Astrocyte (in vitro differentiated cells and primary cell): ENCODE data around the gene CIART. TPM values are rescaled to one million over a fixed set of nuclear protein-coding genes. Genes with fewer than 3 reads are reported as not detected.

Experiments
- DNase-seq: peaks from one replicate; pipeline ENCODE4 v3.0.0-alpha.2; 2010; ENCODE audit warnings: low read depth
- FAIRE-seq: peaks from 2 replicates; lab custom pipeline; 2011; peaks lifted over from hg19 to GRCh38; lab: Jason Lieb, UNC
- H2AFZ ChIP-seq: 2 replicates; pipeline ENCODE4 v1.6.0; 2012; ENCODE audit warnings: low read depth, low read length, inconsistent platforms
- H3K27ac ChIP-seq: 2 replicates; pipeline ENCODE4 v1.5.1; 2011; ENCODE audit warnings: low read depth, low read length, inconsistent platforms
- H3K27me3 ChIP-seq: 2 replicates; pipeline ENCODE4 v1.6.0; 2011; ENCODE audit warnings: low read length, inconsistent platforms; ENCODE audit not compliant: insufficient read depth
- H3K36me3 ChIP-seq: 2 replicates; pipeline ENCODE4 v1.5.1; 2011; ENCODE audit warnings: low read length, inconsistent platforms; ENCODE audit not compliant: insufficient read depth
- H3K4me1 ChIP-seq: 2 replicates; pipeline ENCODE4 v1.5.1; 2011; ENCODE audit warnings: low read length, inconsistent platforms; ENCODE audit not compliant: insufficient read depth
- H3K4me2 ChIP-seq: 2 replicates; pipeline ENCODE4 v1.6.0; 2012; ENCODE audit warnings: low read length, inconsistent platforms
- H3K4me3 ChIP-seq: 2 replicates; pipeline ENCODE4 v1.5.1; 2011; ENCODE audit warnings: low read depth, mild to moderate bottlenecking, low read length, inconsistent platforms; ENCODE audit not compliant: insufficient read depth
- H3K79me2 ChIP-seq: 2 replicates; pipeline ENCODE4 v1.6.0; 2012; ENCODE audit warnings: mild to moderate bottlenecking, low read length, inconsistent platforms; ENCODE audit not compliant: insufficient read depth
- H3K9ac ChIP-seq: 2 replicates; pipeline ENCODE4 v1.6.0; 2012; ENCODE audit warnings: mild to moderate bottlenecking, low read length, inconsistent platforms
- H3K9me3 ChIP-seq: 2 replicates; pipeline ENCODE4 v1.5.1; 2012; ENCODE audit warnings: low read depth, mild to moderate bottlenecking, low read length, inconsistent platforms; ENCODE audit not compliant: insufficient read depth
- H4K20me1 ChIP-seq: 2 replicates; pipeline ENCODE4 v1.6.0; 2012; ENCODE audit warnings: low read length, inconsistent platforms; ENCODE audit not compliant: insufficient read depth
- H3K27ac Mint-ChIP-seq: one replicate; pipeline ENCODE4 v1.8.0; 2021; ENCODE audit warnings: mild to moderate bottlenecking, mixed read lengths; ENCODE audit not compliant: unreplicated experiment
- H3K27me3 Mint-ChIP-seq: one replicate; pipeline ENCODE4 v1.8.0; 2021; ENCODE audit warnings: low read depth, mixed read lengths; ENCODE audit not compliant: unreplicated experiment
- H3K36me3 Mint-ChIP-seq: one replicate; pipeline ENCODE4 v1.8.0; 2021; ENCODE audit warnings: low read depth, mixed read lengths; ENCODE audit not compliant: unreplicated experiment
- H3K4me1 Mint-ChIP-seq: one replicate; pipeline ENCODE4 v1.8.0; 2021; ENCODE audit warnings: low read depth, mixed read lengths; ENCODE audit not compliant: unreplicated experiment
- H3K4me3 Mint-ChIP-seq: one replicate; pipeline ENCODE4 v1.8.0; 2021; ENCODE audit warnings: mild to moderate bottlenecking, moderate library complexity, mixed read lengths; ENCODE audit not compliant: unreplicated experiment
- H3K9me3 Mint-ChIP-seq: one replicate; pipeline ENCODE4 v1.8.0; 2021; ENCODE audit warnings: mild to moderate bottlenecking, mixed read lengths; ENCODE audit not compliant: unreplicated experiment
- EZH2 ChIP-seq: IDR thresholded peaks from 2 replicates; pipeline ENCODE4 v1.6.1; 2012; ENCODE audit warnings: mild to moderate bottlenecking, low read length, inconsistent platforms; ENCODE audit not compliant: insufficient read depth
- total RNA-seq: library from RNA; stranded (reverse); gene quantifications from 2 replicates; pipeline ENCODE4 v1.2.1, GENCODE V29; 2021
- TF ChIP-seq, protein P1 (sequence below): IDR thresholded peaks from 2 replicates; pipeline ENCODE4 v1.5.1; 2011; ENCODE audit warnings: low read depth, mild to moderate bottlenecking, inconsistent platforms, low read length, moderate library complexity; ENCODE audit not compliant: insufficient read depth

CIART gene
- total RNA-seq, 1 donor from 2014 or later, result 4.8 TPM

DNA sequence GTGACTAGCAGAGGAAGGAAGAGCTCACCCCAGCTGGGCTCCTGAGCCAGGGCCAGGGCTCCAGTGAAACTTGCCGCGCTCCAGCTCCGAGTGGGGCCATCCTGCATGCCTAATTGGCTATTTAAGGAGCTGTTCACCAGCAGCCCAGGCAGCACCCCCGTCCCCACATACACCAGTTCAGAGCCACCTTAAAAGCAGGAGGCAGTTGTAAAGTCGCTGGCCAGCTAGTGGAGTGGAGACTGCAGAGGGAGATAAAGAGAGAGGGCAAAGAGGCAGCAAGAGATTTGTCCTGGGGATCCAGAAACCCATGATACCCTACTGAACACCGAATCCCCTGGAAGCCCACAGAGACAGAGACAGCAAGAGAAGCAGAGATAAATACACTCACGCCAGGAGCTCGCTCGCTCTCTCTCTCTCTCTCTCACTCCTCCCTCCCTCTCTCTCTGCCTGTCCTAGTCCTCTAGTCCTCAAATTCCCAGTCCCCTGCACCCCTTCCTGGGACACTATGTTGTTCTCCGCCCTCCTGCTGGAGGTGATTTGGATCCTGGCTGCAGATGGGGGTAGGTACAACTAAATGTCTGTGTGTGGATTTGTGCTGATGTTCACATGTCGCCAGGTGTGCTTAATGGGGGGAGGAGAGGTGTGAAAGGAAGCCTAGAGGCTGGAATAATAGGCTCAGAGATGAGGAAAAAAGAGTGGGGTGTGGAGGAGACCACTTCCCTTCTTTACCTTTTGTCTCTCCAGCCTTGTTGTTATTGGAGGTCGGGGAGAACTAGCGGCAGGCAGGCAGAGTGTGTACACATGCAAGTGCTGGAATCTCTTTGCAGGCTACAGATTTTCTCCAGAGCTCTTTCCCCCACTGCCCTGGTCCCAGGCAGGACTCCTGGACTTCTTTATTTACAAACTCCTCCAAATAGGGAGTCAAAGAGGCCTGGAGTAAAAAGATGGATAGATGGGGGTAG, 24.4 kb upstream of the CIART start, which contains the start of gene CA14:
TSS of gene CA14 (plus strand) at position 151 of the 962 bp plus-strand sequence. CDS start at position 506, 355 bp downstream.
- no peaks in the 10 kb centered on the region for H3K27me3 Mint-ChIP-seq
- no peak within 1 kb of the TSS for H3K9ac ChIP-seq

DNA sequence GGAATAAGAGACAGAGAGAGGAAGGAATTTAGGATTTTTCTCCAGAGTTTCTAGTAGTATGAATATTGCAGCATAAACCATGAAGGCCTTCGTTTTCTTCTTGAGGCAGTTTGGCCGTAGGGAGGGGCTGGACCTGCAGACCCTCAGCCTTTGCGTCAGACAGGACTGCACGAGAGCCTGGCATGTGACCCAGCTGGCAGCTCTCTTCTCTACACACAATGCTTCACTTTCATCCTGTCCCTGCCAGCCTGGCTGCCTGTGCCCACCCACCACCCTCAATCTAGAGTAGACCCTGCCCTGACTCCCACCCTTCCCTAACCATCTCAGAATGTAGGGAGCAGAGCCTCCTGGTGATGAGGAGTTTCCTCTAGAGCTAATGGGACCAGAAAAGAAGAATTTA, 23.1 kb upstream of the CIART start:
- H3K27me3 Mint-ChIP-seq, result no peaks in the 10 kb centered on the region
- Histone ChIP-seq H3K79me2 (no peaks in the 10 kb centered on the region), H4K20me1 (no peaks in the 10 kb centered on the region), H3K4me1 (peaks cover 25% of the 10 kb centered on the region), H3K27me3 (peaks cover 28% of the 10 kb centered on the region), H3K36me3 (no peaks in the 10 kb centered on the region), H3K4me3 (no peak overlapping the region), H3K4me2 (no peak overlapping the region), H3K27ac (no peak overlapping the region), H2AFZ (no peak overlapping the region), H3K9ac (no peak overlapping the region), H3K9me3 (no peaks in the 10 kb centered on the region)
- no peaks in the 10 kb centered on the region for H3K9me3 Mint-ChIP-seq
- peak overlapping the region; percentile 77 for H3K4me3 Mint-ChIP-seq
- no peak for TF ChIP-seq EZH2
- TF ChIP-seq, protein P1, sequence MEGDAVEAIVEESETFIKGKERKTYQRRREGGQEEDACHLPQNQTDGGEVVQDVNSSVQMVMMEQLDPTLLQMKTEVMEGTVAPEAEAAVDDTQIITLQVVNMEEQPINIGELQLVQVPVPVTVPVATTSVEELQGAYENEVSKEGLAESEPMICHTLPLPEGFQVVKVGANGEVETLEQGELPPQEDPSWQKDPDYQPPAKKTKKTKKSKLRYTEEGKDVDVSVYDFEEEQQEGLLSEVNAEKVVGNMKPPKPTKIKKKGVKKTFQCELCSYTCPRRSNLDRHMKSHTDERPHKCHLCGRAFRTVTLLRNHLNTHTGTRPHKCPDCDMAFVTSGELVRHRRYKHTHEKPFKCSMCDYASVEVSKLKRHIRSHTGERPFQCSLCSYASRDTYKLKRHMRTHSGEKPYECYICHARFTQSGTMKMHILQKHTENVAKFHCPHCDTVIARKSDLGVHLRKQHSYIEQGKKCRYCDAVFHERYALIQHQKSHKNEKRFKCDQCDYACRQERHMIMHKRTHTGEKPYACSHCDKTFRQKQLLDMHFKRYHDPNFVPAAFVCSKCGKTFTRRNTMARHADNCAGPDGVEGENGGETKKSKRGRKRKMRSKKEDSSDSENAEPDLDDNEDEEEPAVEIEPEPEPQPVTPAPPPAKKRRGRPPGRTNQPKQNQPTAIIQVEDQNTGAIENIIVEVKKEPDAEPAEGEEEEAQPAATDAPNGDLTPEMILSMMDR, result no peak
- DNase-seq, result no peak
- FAIRE-seq, result no peak
- H3K4me1 Mint-ChIP-seq, result peaks cover 49% of the 10 kb centered on the region
- H3K36me3 Mint-ChIP-seq, result no peaks in the 10 kb centered on the region
- no peak overlapping the region for H3K27ac Mint-ChIP-seq

More for the DNA sequence above, 24.4 kb upstream of the CIART start, which contains the start of gene CA14:
- no peaks in the 10 kb centered on the region for H3K79me2 ChIP-seq
- no peaks in the 10 kb centered on the region for H3K9me3 Mint-ChIP-seq
- H3K4me2 ChIP-seq, result peak within 1 kb of the TSS; percentile 80
- H3K27ac ChIP-seq, result no peak within 1 kb of the TSS
- peak within 1 kb of the TSS; percentile 66 for H3K4me3 Mint-ChIP-seq
- H2AFZ ChIP-seq, result peak within 1 kb of the TSS; percentile 70
- H3K4me1 Mint-ChIP-seq, result peaks cover 49% of the 10 kb centered on the region
- no peak for TF ChIP-seq EZH2
- TF ChIP-seq, protein P1, result no peak
- H3K36me3 ChIP-seq, result no peaks in the 10 kb centered on the region
- H3K4me3 ChIP-seq, result peak within 1 kb of the TSS; percentile 35
- H3K9me3 ChIP-seq, result no peaks in the 10 kb centered on the region
- FAIRE-seq, result no peak
- DNase-seq, result no peak
- no peaks in the 10 kb centered on the region for H3K36me3 Mint-ChIP-seq
- peaks cover 22% of the 10 kb centered on the region for H3K4me1 ChIP-seq
- peak within 1 kb of the TSS; percentile 53 for H3K27ac Mint-ChIP-seq
- peaks cover 28% of the 10 kb centered on the region for H3K27me3 ChIP-seq
- no peaks in the 10 kb centered on the region for H4K20me1 ChIP-seq
